Measurements from ENCODE around the gene PBXIP1. TPM values are rescaled to one million over a fixed set of nuclear protein-coding genes. Genes with fewer than 3 reads are reported as not detected.

PBXIP1 gene
- total and polyA plus RNA-seq, 5 donors, result 82.9 to 104 (median 88.4) TPM

- intact Hi-C loops (cut with DNase I), result loop anchor here in 1 of 4 donors (10.0 kb wide), 1 partner anchor 110 kb away; the partner anchor contains the start of gene EFNA4
- ATAC-seq (no peak), DNase-seq (no peak)
- Histone ChIP-seq H3K27me3 (ENCODE audit: control insufficient read depth, insufficient read depth) (no peaks in the 10 kb centered on the region), H3K4me1 (ENCODE audit: control insufficient read depth, insufficient read depth, low read length) (peaks cover 22% of the 10 kb centered on the region), H3K27ac (ENCODE audit: low read length) (peak overlapping the region; percentile 2), H3K4me3 (ENCODE audit: low read length) (no peak overlapping the region), H3K9me3 (ENCODE audit: control insufficient read depth, low read length) (no peaks in the 10 kb centered on the region)
- WGBS, result 59% methylated on average over 3 of the region's 3 CpGs
Measured at GRCh38 chr1:154954541-154954940, 1.4 kb downstream of the PBXIP1 start.

GRCh38 chr1:154953611-154954038 lies 2.3 kb downstream of the PBXIP1 start:
- Histone ChIP-seq H3K9me3 (ENCODE audit: control insufficient read depth, low read length) (no peaks in the 10 kb centered on the region), H3K4me3 (ENCODE audit: low read length) (no peak overlapping the region), H3K4me1 (ENCODE audit: control insufficient read depth, insufficient read depth, low read length) (peaks cover 22% of the 10 kb centered on the region), H3K27me3 (ENCODE audit: control insufficient read depth, insufficient read depth) (no peaks in the 10 kb centered on the region), H3K27ac (ENCODE audit: low read length) (no peak overlapping the region)
- DNase-seq, result peak in 2 of 3 donors; percentile 5 to 51
- intact Hi-C loops (cut with DNase I), result loop anchor here in 1 of 4 donors (10.0 kb wide), 1 partner anchor 111 kb away; the partner anchor contains the start of gene EFNA4
- ATAC-seq, result no peak
- WGBS, result 59% methylated on average over 2 of the region's 2 CpGs

GRCh38 chr1:154952664-154953063 lies 3.2 kb downstream of the PBXIP1 start:
- ATAC-seq, result no peak
- H3K4me1 ChIP-seq (ENCODE audit: control insufficient read depth, insufficient read depth, low read length), result peaks cover 22% of the 10 kb centered on the region
- DNase-seq, result no peak
- no peaks in the 10 kb centered on the region for H3K27me3 ChIP-seq (ENCODE audit: control insufficient read depth, insufficient read depth)
- WGBS, result 80% methylated on average over 6 of the region's 6 CpGs
- H3K9me3 ChIP-seq (ENCODE audit: control insufficient read depth, low read length), result no peaks in the 10 kb centered on the region
- intact Hi-C loops (cut with DNase I), result loop anchor here in 1 of 4 donors (10.0 kb wide), 1 partner anchor 112 kb away; the partner anchor contains the start of gene EFNA4
- no peak overlapping the region for H3K27ac ChIP-seq (ENCODE audit: low read length)
- no peak overlapping the region for H3K4me3 ChIP-seq (ENCODE audit: low read length)

GRCh38 chr1:154951901-154952657 lies 3.8 kb downstream of the PBXIP1 start:
- Histone ChIP-seq H3K27ac (ENCODE audit: low read length) (no peak overlapping the region), H3K4me3 (ENCODE audit: low read length) (no peak overlapping the region), H3K27me3 (ENCODE audit: control insufficient read depth, insufficient read depth) (no peaks in the 10 kb centered on the region), H3K9me3 (ENCODE audit: control insufficient read depth, low read length) (no peaks in the 10 kb centered on the region), H3K4me1 (ENCODE audit: control insufficient read depth, insufficient read depth, low read length) (peaks cover 22% of the 10 kb centered on the region)
- peak in 2 of 3 donors; percentile 39 to 55 for DNase-seq
- intact Hi-C loops (cut with DNase I), result loop anchor here in 1 of 4 donors (10.0 kb wide), 1 partner anchor 113 kb away; the partner anchor contains the start of gene EFNA4
- ATAC-seq, result no peak
- 70% methylated on average over 15 of the region's 15 CpGs for WGBS

GRCh38 chr1:154948079-154948478 lies 7.8 kb downstream of the PBXIP1 start:
- Histone ChIP-seq H3K27ac (ENCODE audit: low read length) (no peak overlapping the region), H3K4me3 (ENCODE audit: low read length) (no peak overlapping the region), H3K9me3 (ENCODE audit: control insufficient read depth, low read length) (no peaks in the 10 kb centered on the region), H3K4me1 (ENCODE audit: control insufficient read depth, insufficient read depth, low read length) (peaks cover 9% of the 10 kb centered on the region), H3K27me3 (ENCODE audit: control insufficient read depth, insufficient read depth) (no peaks in the 10 kb centered on the region)
- WGBS, result 93% methylated on average over 11 of the region's 11 CpGs
- intact Hi-C loops (cut with DNase I), result no loop called here
- peak in 1 of 3 donors; percentile 51 for DNase-seq
- ATAC-seq, result no peak

- ATAC-seq (no peak), DNase-seq (peak in 1 of 3 donors; percentile 21)
- Histone ChIP-seq H3K27ac (ENCODE audit: low read length) (no peak overlapping the region), H3K9me3 (ENCODE audit: control insufficient read depth, low read length) (no peaks in the 10 kb centered on the region), H3K4me3 (ENCODE audit: low read length) (no peak overlapping the region), H3K27me3 (ENCODE audit: control insufficient read depth, insufficient read depth) (no peaks in the 10 kb centered on the region), H3K4me1 (ENCODE audit: control insufficient read depth, insufficient read depth, low read length) (peaks cover 3% of the 10 kb centered on the region)
- WGBS, result 78% methylated on average over 17 of the region's 17 CpGs
- intact Hi-C loops (cut with DNase I), result no loop called here
Measured at GRCh38 chr1:154945962-154946850, 9.7 kb downstream of the PBXIP1 start.

GRCh38 chr1:154945160-154945961 lies 10.5 kb downstream of the PBXIP1 start:
- no peak overlapping the region for H3K4me3 ChIP-seq (ENCODE audit: low read length)
- no peak for ATAC-seq
- DNase-seq, result no peak
- WGBS, result 80% methylated on average over 15 of the region's 15 CpGs
- H3K27ac ChIP-seq (ENCODE audit: low read length), result peak overlapping the region; percentile 9
- intact Hi-C loops (cut with DNase I), result no loop called here
- H3K27me3 ChIP-seq (ENCODE audit: control insufficient read depth, insufficient read depth), result no peaks in the 10 kb centered on the region
- H3K9me3 ChIP-seq (ENCODE audit: control insufficient read depth, low read length), result no peaks in the 10 kb centered on the region
- H3K4me1 ChIP-seq (ENCODE audit: control insufficient read depth, insufficient read depth, low read length), result peaks cover 3% of the 10 kb centered on the region

GRCh38 chr1:154944401-154945159 lies 11.3 kb downstream of the PBXIP1 start:
- Histone ChIP-seq H3K4me3 (ENCODE audit: low read length) (no peak overlapping the region), H3K27me3 (ENCODE audit: control insufficient read depth, insufficient read depth) (no peaks in the 10 kb centered on the region), H3K27ac (ENCODE audit: low read length) (peak overlapping the region; percentile 42), H3K4me1 (ENCODE audit: control insufficient read depth, insufficient read depth, low read length) (peaks cover 6% of the 10 kb centered on the region), H3K9me3 (ENCODE audit: control insufficient read depth, low read length) (no peaks in the 10 kb centered on the region)
- intact Hi-C loops (cut with DNase I), result no loop called here
- WGBS, result 38% methylated on average over 9 of the region's 9 CpGs
- DNase-seq (peak in 1 of 3 donors; percentile 74), ATAC-seq (no peak)

- Histone ChIP-seq H3K9me3 (ENCODE audit: control insufficient read depth, low read length) (no peaks in the 10 kb centered on the region), H3K4me3 (ENCODE audit: low read length) (no peak overlapping the region), H3K27me3 (ENCODE audit: control insufficient read depth, insufficient read depth) (no peaks in the 10 kb centered on the region), H3K27ac (ENCODE audit: low read length) (peak overlapping the region; percentile 42), H3K4me1 (ENCODE audit: control insufficient read depth, insufficient read depth, low read length) (peaks cover 6% of the 10 kb centered on the region)
- intact Hi-C loops (cut with DNase I), result no loop called here
- ATAC-seq (peak; percentile 32 to 48), DNase-seq (peak in 2 of 3 donors; percentile 64 to 73)
- 41% methylated on average over 6 of the region's 6 CpGs for WGBS
Measured at GRCh38 chr1:154943649-154944400, 12.1 kb downstream of the PBXIP1 start.
